Rectal smooth muscle tissue (tissue), 1 donor: Measurements from ENCODE around the gene ATP6V1D.
"Not testable (repeated sequence)": the region's sequence is repeated elsewhere in the genome, so short reads cannot be mapped to it uniquely, and the experiment has no call there.

ENCODE experiments used
- H3K27ac ChIP-seq: one replicate; pipeline ENCODE4 v1.7.0; 2013; ENCODE audit warnings: low read depth, low read length, inconsistent platforms
- H3K27me3 ChIP-seq: one replicate; pipeline ENCODE4 v1.7.0; 2013; ENCODE audit warnings: low read length; ENCODE audit not compliant: control insufficient read depth, insufficient read depth
- H3K36me3 ChIP-seq: one replicate; pipeline ENCODE4 v1.7.0; 2013; ENCODE audit warnings: low read length; ENCODE audit not compliant: control insufficient read depth, insufficient read depth
- H3K4me1 ChIP-seq: one replicate; pipeline ENCODE4 v1.7.0; 2013; ENCODE audit warnings: low read length; ENCODE audit not compliant: control insufficient read depth, insufficient read depth
- H3K4me3 ChIP-seq: one replicate; pipeline ENCODE4 v1.7.0; 2013; ENCODE audit warnings: low read length
- H3K9ac ChIP-seq: one replicate; pipeline ENCODE4 v1.7.0; 2013; ENCODE audit warnings: low read length

Gene ATP6V1D

DNA sequence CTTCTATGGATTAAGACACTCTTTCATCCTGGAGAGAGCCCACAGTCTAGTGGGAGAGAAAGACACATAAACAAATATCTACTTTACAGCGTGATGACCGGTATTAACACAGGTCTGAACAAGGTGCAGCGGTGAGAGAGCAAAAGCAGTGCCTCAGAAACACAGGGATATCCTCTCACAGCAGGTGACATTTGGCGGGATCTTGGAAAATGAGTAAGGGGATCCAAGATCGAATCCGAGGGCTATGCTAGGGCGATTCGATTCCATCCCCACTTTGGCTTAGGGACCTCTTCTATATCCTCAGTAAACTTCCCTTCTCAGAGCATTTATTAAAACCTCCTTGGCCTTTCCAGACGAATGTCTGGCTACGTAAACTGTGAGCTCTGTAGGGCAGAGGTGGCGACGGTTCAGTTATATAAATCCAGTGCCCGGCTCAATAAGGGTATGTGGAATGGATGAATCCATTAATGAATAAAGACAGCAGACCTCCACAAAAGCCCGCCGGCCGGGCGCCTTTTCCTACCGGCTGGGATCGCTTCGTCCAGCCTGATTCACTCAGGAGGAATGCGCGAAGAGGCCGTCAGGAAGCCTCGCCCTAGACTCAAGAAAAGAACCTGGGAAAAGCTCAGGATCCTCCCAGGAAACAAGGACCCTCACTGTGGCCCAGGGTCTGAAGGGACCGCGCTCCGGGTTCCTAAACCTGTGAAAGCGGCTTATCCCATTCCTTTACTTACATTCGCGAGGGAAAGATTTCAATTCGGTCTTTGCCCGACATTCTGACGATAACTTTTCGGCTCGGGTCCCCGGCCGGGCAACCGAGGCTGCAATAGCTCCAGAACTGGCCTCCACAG is 455 bp downstream of the ATP6V1D start:
- peak overlapping the region; percentile 82 for H3K4me3 ChIP-seq
- peak overlapping the region; percentile 75 for H3K27ac ChIP-seq
- H3K27me3 ChIP-seq, result no peaks in the 10 kb centered on the region
- H3K9ac ChIP-seq, result peak overlapping the region; percentile 84
- H3K36me3 ChIP-seq, result no peaks in the 10 kb centered on the region
- peaks cover 20% of the 10 kb centered on the region for H3K4me1 ChIP-seq

DNA sequence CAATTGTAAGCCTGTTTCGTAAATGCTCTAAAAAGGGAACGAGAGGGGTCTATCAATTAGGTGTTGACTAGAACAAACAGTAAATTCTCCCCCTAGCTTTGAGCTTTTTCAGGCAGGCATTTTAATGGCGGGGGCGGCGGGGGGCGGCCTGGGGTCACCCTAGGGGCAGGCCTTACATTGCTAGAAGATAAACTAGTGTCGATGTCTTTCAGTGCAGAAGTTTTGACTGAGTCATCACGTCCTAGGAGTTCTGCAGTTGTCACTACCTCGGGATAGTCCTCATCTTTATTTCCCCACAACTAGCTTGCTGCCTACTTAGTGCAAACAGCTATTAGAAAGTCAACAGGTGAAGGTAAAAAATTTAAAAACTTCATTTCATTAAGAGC is 1.6 kb downstream of the ATP6V1D start:
- H3K4me3 ChIP-seq, result no peak overlapping the region
- H3K4me1 ChIP-seq, result peaks cover 20% of the 10 kb centered on the region

DNA sequence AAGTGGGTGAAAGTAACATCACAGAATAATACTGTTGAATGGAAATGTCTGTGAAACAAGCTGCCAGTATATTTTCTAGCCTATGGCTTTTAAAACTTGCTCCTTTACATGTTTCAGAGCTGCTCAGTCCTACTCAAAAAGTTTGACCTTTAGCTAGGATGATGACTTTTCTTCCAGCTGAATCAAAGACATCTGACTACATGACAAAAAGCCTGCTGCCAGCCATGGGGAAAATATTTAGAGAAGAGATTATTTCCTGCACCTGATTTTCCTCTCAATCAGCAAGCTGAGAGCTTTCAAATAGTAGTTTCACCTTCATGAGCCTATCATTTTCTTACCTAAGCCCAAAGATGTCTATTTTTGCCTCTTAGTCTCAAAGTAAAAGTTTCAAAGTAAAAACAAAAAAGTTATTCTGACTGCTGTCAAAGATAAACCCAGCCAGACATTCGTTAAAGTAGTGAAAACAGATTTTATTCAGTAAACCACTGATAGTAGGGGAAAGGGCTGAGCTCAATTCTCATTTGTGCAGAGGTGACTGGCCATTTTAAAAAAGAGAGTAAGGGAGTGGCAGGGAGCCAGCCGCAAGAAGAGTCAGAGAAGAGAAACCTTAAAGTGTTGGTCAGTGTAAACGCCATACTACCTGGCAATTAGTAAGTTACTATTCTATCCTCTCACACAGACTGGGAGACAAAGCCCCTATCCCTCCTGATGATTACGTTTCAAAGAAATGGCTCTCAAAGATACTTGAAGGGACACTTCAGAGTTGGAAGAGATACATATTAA is 2.2 kb downstream of the ATP6V1D start:
- Histone ChIP-seq H3K4me1 (peaks cover 20% of the 10 kb centered on the region), H3K27ac (no peak overlapping the region), H3K4me3 (no peak overlapping the region), H3K9ac (no peak overlapping the region), H3K27me3 (no peaks in the 10 kb centered on the region), H3K36me3 (no peaks in the 10 kb centered on the region)

More for the DNA sequence above, 1.6 kb downstream of the ATP6V1D start:
- Histone ChIP-seq H3K36me3 (no peaks in the 10 kb centered on the region), H3K27me3 (no peaks in the 10 kb centered on the region), H3K9ac (no peak overlapping the region), H3K27ac (no peak overlapping the region)

DNA sequence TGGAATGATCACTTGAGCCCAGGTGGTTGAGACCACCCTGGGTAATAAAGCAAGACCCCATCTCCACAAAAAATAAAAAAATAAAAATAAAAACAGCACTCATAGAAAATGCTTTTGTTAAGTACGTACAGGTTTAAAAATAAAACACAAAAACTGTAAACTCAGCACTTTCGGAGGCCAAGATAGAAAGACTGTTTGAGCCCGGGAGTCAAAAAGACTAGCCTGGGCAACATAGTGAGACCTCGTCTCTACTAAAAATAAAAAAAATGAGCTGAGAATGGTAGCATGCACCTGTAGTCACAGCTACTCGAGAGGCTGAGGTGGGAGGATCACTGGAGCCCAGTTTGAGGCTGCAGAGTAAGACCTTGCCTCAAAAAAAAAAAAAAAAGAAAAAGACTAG is 7.5 kb downstream of the ATP6V1D start:
- H3K9ac ChIP-seq, result no peak overlapping the region
- no peaks in the 10 kb centered on the region for H3K4me1 ChIP-seq
- no peak overlapping the region for H3K4me3 ChIP-seq
- no peaks in the 10 kb centered on the region for H3K27me3 ChIP-seq
- H3K36me3 ChIP-seq, result peaks cover 7% of the 10 kb centered on the region
- H3K27ac ChIP-seq, result no peak overlapping the region

DNA sequence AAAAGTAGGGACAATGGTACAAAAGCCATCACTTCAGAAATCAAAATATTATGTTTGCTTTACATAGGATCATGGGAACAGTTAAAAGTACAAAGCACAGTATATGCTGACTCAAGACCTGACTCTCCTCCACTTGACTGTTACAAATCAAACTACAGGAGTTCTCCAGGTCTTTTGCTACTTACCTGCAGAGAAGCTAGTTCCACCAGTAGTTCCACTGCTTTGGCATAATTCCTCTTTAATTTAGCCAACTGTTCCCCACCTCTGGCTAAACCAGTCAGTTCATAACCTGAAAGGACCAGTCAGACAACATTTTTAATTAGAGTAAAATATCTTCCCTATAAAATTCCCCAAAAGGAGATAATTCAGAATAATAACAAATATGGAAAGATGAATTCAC is 14.0 kb downstream of the ATP6V1D start:
- H3K36me3 ChIP-seq, result peaks cover 21% of the 10 kb centered on the region
- no peaks in the 10 kb centered on the region for H3K4me1 ChIP-seq
- H3K4me3 ChIP-seq, result no peak overlapping the region
- no peaks in the 10 kb centered on the region for H3K27me3 ChIP-seq
- H3K27ac ChIP-seq, result no peak overlapping the region
- no peak overlapping the region for H3K9ac ChIP-seq

DNA sequence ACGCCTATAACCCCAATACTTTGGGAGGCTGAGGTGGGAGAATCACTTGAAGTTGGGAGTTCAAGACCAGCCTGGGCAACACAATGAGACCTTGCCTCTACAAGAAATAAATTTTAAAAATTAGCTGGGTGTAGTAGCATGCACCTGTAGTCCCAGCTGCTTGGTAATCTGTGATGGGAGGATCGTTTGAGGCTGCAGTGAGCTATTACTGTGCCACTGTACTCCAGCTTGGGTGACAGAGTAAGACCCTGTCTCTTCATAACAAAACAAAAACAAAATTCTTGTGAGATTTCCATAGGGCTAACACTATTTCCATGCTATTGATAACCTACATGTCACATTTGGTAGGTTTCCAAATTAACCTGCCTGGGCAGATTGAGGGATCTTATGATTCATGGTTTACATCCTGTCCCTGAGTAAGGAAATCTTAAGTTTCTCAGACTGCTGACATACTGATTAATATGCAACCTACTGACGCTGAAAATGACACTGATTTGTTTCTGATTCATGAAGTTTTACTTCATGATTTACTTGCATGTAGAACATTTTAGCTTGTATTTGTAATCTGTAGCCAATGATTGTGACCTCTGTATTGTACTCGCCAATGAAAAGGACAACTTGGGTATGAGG is 15.9 kb downstream of the ATP6V1D start:
- peaks cover 20% of the 10 kb centered on the region for H3K36me3 ChIP-seq
- H3K4me3 ChIP-seq, result no peak overlapping the region
- H3K9ac ChIP-seq, result no peak overlapping the region
- no peaks in the 10 kb centered on the region for H3K27me3 ChIP-seq
- no peaks in the 10 kb centered on the region for H3K4me1 ChIP-seq
- no peak overlapping the region for H3K27ac ChIP-seq

DNA sequence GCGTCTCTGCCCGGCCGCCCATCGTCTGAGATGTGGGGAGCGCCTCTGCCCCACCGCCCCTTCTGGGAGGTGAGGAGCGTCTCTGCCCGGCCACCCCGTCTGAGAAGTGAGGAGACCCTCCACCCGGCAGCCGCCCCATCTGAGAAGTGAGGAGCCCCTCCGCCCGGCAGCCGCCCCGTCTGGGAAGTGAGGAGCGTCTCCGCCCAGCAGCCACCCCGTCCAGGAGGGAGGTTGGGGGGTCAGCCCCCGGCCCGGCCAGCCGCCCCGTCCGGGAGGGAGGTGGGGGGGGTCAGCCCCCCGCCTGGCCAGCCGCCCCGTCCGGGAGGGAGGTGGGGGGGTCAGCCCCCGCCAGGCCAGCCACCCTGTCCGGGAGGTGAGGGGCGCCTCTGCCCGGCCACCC is 18.4 kb downstream of the ATP6V1D start:
- H3K9ac ChIP-seq, H3K27ac ChIP-seq, H3K4me3 ChIP-seq, H3K27me3 ChIP-seq, H3K4me1 ChIP-seq: not testable (repeated sequence)
- peaks cover 20% of the 10 kb centered on the region for H3K36me3 ChIP-seq

DNA sequence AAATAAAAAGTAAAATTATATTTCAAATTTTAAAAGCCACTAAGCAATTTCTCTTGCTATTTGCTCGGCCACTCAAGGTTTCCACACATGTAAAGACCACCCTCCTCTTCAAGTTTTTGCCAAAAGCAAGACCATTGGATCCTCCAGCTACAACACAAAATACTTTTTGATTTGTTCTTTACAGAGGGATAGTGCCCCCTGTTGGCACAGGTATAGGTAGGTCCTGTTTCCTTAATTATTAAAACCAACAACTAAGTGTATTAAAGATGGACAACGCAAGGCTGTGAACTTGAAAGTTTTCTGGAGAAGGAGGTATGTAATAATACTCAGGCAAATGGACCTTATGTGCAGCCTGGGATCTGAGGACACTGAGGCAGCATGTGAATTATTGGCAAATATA is 23.8 kb downstream of the ATP6V1D start:
- H3K27ac ChIP-seq, result no peak overlapping the region
- H3K27me3 ChIP-seq, result no peaks in the 10 kb centered on the region
- H3K36me3 ChIP-seq, result peaks cover 15% of the 10 kb centered on the region
- H3K4me3 ChIP-seq, result no peak overlapping the region
- H3K9ac ChIP-seq, result no peak overlapping the region
- no peaks in the 10 kb centered on the region for H3K4me1 ChIP-seq

DNA sequence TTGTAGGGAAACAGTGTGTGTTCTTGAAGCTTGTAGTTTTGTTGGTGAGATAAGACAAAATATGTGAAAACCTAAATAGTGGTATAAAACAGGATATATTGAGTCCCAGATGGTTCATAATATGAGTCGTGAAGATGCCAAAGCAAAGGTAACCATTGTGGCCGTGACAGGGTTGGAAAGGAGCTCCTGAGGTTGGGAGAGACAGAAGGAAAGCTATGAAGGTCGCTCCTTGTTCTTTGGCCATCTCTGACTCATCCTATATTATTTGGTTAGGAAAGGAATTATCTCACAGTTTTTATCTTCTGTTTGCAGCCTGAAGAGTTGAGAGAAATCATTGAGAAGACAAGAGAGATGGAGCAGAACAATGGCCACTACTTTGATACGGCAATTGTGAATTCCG is 27.1 kb downstream of the ATP6V1D start:
- no peak overlapping the region for H3K27ac ChIP-seq
- no peaks in the 10 kb centered on the region for H3K27me3 ChIP-seq
- H3K4me3 ChIP-seq, result no peak overlapping the region
- H3K4me1 ChIP-seq, result no peaks in the 10 kb centered on the region
- H3K9ac ChIP-seq, result no peak overlapping the region
- peaks cover 13% of the 10 kb centered on the region for H3K36me3 ChIP-seq

DNA sequence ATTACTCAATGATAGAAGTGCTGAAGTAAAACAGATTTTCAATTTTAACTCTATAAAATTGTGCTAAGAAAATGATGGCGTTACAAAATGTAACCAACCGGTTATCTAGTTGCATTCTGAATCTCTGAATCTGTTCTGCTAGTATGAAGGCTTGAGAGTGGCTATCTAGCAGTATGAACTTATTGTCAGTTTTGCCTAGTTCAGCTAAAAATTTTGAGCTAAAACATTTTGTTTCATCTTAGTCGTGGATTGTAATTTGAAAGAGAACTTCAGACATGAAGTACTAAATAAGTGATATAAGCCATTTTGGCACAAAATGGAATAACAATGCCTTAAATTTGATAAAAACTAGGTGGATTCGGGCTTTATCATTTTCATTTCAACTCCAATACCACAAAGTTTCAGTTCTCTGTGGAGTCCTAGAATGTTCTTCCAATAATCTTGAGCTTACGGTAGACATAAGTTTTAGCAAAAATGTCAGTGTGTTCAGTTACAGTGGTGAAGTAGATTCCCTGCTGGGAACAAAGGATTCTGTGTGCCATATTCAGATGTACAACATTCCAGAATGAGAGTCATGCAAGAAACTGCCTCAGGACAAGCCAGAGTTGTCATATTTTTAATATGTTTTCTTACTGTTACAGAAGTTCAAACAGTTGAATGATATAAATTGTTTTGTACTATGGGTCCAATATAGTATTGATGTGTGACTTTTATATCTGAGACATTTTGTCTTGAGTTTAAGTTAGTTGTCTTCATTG is 28.1 kb downstream of the ATP6V1D start:
- H3K36me3 ChIP-seq, result peaks cover 13% of the 10 kb centered on the region
- no peak overlapping the region for H3K27ac ChIP-seq
- H3K9ac ChIP-seq, result no peak overlapping the region

DNA sequence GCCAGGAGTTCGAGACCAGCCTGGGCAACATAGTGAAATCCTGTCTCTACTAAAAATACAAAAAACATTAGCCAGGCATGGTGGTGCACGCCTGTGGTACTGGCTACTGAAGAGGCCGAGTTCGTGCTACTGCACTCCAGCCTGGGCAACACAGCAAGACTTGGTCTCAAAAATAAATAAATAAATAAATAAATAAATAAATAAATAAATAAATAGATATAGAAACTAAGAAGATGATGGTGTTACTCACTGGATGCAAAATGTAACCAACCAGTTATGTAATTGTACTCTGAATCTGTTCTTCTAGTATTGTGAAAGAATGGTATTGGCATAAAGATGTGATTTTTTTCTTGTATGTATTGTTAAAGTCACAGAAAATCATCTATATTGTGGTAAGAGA is 29.9 kb downstream of the ATP6V1D start:
- not testable (repeated sequence) for H3K4me1 ChIP-seq, H3K27ac ChIP-seq, H3K4me3 ChIP-seq, H3K9ac ChIP-seq, H3K27me3 ChIP-seq
- peaks cover 11% of the 10 kb centered on the region for H3K36me3 ChIP-seq

More for the DNA sequence above, 28.1 kb downstream of the ATP6V1D start:
- Histone ChIP-seq H3K4me3 (no peak overlapping the region), H3K4me1 (no peaks in the 10 kb centered on the region), H3K27me3 (no peaks in the 10 kb centered on the region)

DNA sequence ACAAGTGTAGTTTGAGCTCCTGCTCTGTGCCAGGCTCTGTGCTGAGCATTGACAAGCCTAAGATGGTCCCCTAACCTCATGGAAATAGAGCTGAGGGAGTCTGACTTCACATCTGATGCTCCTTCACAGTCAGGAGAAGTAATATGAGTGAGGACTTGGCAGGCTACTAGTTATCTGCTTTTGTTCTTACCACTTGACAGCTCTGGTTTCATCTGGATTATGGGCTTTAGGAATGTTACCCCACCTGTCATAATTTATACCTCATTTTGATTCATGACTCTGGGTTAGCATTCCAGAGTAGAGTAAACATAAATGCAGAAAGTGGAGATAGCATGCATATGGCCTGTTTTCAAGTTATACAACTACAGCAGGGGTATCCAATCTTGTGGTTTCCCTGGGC is 40.5 kb downstream of the ATP6V1D start:
- H3K4me1 ChIP-seq, result no peaks in the 10 kb centered on the region
- H3K9ac ChIP-seq, result no peak overlapping the region
- H3K27me3 ChIP-seq, result no peaks in the 10 kb centered on the region
- no peak overlapping the region for H3K27ac ChIP-seq
- H3K4me3 ChIP-seq, result no peak overlapping the region
- H3K36me3 ChIP-seq, result peaks cover 9% of the 10 kb centered on the region
